GM12891 (cell line): ENCODE results near the gene SEC22C.

ENCODE experiments used
- DNase-seq: peaks from one replicate; pipeline ENCODE4 v3.0.0; 2011; ENCODE audit warnings: low spot score; ENCODE audit not compliant: insufficient read length
- FAIRE-seq: peaks from 2 replicates; lab custom pipeline; 2011; peaks lifted over from hg19 to GRCh38; lab: Jason Lieb, UNC
- PAX5 ChIP-seq: IDR thresholded peaks from 2 replicates; pipeline ENCODE4 v1.6.1; 2011; ENCODE audit warnings: low read length, moderate library complexity, mild to moderate bottlenecking; ENCODE audit not compliant: insufficient read depth, severe bottlenecking
- POLR2A ChIP-seq: IDR thresholded peaks from 2 replicates; pipeline ENCODE4 v1.6.1; 2011; ENCODE audit warnings: low read depth, low read length, control low read depth
- POLR2AphosphoS5 ChIP-seq: IDR thresholded peaks from 2 replicates; pipeline ENCODE4 v1.6.1; 2011; ENCODE audit warnings: low read depth, low read length, control low read depth
- POU2F2 ChIP-seq: IDR thresholded peaks from 2 replicates; pipeline ENCODE4 v1.6.1; 2011; ENCODE audit warnings: low read depth, mild to moderate bottlenecking, control low read depth, low read length, moderate library complexity
- SPI1 ChIP-seq: IDR thresholded peaks from 2 replicates; pipeline ENCODE4 v1.6.1; 2011; ENCODE audit warnings: low read depth, low read length, control low read depth
- TAF1 ChIP-seq: IDR thresholded peaks from 2 replicates; pipeline ENCODE4 v1.6.1; 2011; ENCODE audit warnings: low read depth, low read length, control low read depth

Gene SEC22C

DNA sequence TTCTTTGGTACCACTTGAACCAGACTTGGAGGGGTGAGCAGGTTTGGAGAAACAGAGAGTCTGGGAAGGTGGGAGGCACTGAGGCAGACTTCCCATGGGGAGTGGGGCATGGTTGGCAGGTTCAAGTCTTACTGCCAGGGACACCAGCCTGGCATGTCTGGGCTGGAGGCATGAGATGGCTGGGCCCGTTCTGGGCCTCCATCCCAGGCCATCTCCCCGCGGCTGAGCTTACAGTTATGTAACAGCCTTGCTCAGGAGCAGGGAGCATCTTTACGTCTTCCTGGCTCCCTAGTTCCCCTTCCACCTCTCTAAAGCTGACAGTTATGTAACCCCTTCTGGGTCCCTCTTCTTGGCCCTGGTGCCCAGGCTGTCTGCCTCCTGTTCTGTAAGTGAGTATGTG lies 66.9 kb downstream of the SEC22C start:
- FAIRE-seq = no peak
- DNase-seq = no peak
- no peak for TF ChIP-seq PAX5
- no peak for TF ChIP-seq POU2F2
- no peak for TF ChIP-seq POLR2AphosphoS5
- TF ChIP-seq TAF1 = no peak
- no peak for TF ChIP-seq SPI1
- no peak for TF ChIP-seq POLR2A

GRCh38 chr3:42513521-42513920 lies 68.2 kb downstream of the SEC22C start:
- DNase-seq = no peak
- no peak for FAIRE-seq
- no peak for TF ChIP-seq POU2F2
- TF ChIP-seq SPI1 = no peak
- no peak for TF ChIP-seq POLR2AphosphoS5
- no peak for TF ChIP-seq TAF1
- no peak for TF ChIP-seq PAX5
- TF ChIP-seq POLR2A = no peak

DNA sequence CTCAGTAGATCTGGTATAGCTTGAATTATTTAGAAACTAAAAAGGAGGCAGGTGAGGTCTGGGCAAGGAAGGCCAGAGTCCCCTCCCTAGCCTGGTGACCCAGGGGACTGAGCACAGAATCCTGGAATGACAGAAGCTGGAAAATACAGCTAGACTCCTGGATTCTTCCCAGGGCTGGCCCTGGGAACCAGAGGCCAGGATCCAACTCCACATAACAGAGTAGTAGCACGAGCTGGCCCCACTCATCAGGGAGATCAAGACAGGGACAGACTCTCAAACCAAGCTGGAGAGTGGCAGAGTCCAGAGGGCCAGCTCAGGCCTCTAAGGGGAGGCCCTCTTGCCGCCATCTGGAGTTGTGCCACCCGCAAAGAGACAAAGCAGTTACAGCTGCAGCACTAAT lies 68.6 kb downstream of the SEC22C start:
- FAIRE-seq = no peak
- DNase-seq = no peak
- TF ChIP-seq POU2F2 (no peak), PAX5 (no peak), SPI1 (no peak)

GRCh38 chr3:42511736-42512135 lies 70.0 kb downstream of the SEC22C start:
- TF ChIP-seq SPI1 = no peak
- TF ChIP-seq POLR2A = no peak

GRCh38 chr3:42511201-42511600 lies 70.6 kb downstream of the SEC22C start:
- FAIRE-seq (no peak), DNase-seq (no peak)
- TF ChIP-seq POLR2AphosphoS5 (no peak), PAX5 (no peak), POLR2A (no peak), TAF1 (no peak), POU2F2 (no peak)

More at GRCh38 chr3:42511736-42512135, 70.0 kb downstream of the SEC22C start:
- no peak for DNase-seq
- FAIRE-seq = no peak

DNA sequence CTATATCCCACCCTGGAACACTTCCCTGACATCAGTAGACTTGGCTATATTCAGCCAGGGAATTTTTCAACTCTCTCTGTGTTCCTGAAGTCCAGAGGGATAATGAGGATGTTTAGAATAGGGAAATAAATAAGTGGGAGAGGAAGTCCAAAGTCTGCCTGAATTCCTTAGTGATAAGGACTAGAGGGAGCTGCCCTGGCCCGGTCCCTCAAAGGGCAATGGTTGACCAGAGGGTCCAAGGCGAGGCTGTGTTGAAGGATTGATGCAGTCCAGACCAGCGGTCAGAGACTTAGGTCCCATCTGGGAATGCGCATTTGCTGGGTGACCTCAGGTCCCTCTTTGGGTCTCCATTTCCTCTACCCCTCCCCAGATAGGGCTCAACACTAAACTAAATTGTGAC lies 71.4 kb downstream of the SEC22C start:
- TF ChIP-seq POLR2A = no peak
- no peak for TF ChIP-seq POU2F2
- no peak for TF ChIP-seq POLR2AphosphoS5
- TF ChIP-seq TAF1 = no peak
- no peak for TF ChIP-seq SPI1
- no peak for TF ChIP-seq PAX5
- DNase-seq = no peak
- FAIRE-seq = no peak

DNA sequence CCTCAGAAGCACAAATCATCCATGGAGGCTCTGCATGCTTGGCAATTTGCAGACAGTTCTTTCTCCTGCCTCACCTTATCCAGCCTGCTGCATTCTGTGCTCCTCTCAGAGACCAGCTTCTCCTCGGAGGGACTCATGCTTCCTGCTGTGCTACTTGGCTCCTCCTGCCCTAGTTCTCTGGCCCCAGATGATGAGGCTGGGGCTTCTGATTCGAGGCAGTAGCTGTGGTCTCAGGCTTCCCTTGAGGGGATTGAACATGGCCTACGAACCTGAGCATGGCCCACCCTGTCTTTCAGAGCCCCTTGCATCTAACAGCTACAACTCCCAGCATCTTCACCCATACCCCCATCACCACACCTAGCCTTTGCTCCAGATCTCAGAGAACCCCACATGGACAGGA lies 72.7 kb downstream of the SEC22C start:
- DNase-seq (no peak), FAIRE-seq (no peak)
- TF ChIP-seq TAF1 (no peak), POLR2AphosphoS5 (no peak), SPI1 (no peak), POLR2A (no peak), PAX5 (no peak), POU2F2 (no peak)

DNA sequence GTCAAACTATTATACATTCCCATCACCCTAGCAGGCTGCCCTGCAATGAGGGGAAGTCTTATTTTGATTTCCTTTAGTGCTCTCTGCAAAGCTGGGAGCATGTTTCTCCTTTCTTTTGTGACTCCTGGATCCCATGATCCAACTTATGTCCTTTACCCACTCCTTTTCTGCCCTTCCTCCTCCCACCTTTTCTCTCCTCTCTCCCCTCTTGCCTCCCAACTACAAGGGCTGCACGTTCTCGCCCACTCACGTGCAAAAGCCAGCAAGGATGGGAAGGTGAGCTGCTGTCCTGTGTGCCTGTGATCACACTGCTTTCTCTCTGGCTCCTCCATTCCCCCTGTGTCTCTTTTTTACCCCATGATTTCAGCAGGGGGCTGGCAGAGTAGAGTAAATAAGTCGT lies 73.2 kb downstream of the SEC22C start:
- no peak for TF ChIP-seq POU2F2
- no peak for TF ChIP-seq TAF1
- no peak for TF ChIP-seq POLR2AphosphoS5
- no peak for TF ChIP-seq POLR2A
- TF ChIP-seq PAX5 = no peak
- TF ChIP-seq SPI1 = no peak
- FAIRE-seq (no peak), DNase-seq (no peak)

- FAIRE-seq (no peak), DNase-seq (no peak)
- TF ChIP-seq PAX5 (no peak), POU2F2 (no peak), POLR2A (no peak), TAF1 (no peak), POLR2AphosphoS5 (no peak), SPI1 (no peak)
These were observed 73.9 kb downstream of the SEC22C start for GRCh38 chr3:42507761-42508335.

DNA sequence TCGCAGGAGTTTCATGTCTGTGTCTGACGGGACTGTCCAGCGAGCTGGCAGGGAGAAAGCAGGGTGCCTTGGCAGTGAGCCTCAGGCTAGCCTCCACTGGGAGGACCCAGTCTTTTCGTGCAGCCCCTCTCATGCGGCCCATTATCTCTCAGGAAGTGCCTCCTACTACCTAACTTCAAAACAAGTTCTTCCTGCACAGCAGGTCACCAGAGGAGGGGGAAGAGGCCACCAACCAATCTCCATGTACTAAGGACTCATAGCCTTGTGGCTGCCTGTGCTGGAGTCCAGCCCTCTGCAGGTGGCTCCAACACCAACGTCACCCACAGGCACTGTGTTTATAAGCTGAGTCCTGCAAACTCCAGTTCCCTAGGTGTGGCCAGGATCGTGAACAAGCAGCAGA lies 74.5 kb downstream of the SEC22C start:
- DNase-seq (no peak), FAIRE-seq (no peak)
- TF ChIP-seq POLR2AphosphoS5 (no peak), POU2F2 (no peak), SPI1 (no peak), TAF1 (no peak)
